Upper lobe of left lung (tissue), 4 donors: ENCODE results near the gene P2RY11.

Source experiments
- POLR2AphosphoS5 ChIP-seq, 2 donors: sonication (generic); formaldehyde crosslinking; IDR thresholded peaks; one replicate each; pipeline ENCODE4 v1.5.1; 2017; ENCODE audit warnings: antibody characterized with exemption in 2 of 2
- TF ChIP-seq, protein P1 (sequence below), 6 experiments: fragments of 450-650 bp in 4 of 6; fragments of 200-600 bp in 2 of 6; sonication (generic) in 2 of 6; IDR thresholded peaks; one replicate each; pipeline ENCODE4 v1.5.1; 2016 to 2019; ENCODE audit warnings: antibody characterized with exemption in 6 of 6

DNA sequence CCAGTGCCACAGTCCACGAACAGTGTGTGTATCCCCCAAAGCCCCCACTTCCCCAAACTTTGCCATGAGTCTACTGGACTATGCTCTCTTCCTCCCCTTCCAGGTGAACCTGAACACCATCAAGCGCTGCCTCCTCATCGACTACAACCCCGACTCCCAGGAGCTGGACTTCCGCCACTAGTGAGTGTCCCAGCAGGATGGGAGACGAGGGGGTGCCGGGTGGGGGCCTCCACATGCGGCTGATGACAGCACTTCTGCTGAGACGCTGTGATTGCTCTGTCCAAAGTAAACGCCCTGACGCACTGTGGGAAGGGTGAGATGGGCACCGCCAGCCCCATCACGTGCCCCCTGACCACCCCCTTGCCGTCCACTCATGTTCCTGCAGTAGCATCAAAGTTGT, 2.0 kb upstream of the P2RY11 start:
- no peak for TF ChIP-seq POLR2AphosphoS5 (IDR thresholded peaks at IDR 0.05)
- TF ChIP-seq, protein P1, sequence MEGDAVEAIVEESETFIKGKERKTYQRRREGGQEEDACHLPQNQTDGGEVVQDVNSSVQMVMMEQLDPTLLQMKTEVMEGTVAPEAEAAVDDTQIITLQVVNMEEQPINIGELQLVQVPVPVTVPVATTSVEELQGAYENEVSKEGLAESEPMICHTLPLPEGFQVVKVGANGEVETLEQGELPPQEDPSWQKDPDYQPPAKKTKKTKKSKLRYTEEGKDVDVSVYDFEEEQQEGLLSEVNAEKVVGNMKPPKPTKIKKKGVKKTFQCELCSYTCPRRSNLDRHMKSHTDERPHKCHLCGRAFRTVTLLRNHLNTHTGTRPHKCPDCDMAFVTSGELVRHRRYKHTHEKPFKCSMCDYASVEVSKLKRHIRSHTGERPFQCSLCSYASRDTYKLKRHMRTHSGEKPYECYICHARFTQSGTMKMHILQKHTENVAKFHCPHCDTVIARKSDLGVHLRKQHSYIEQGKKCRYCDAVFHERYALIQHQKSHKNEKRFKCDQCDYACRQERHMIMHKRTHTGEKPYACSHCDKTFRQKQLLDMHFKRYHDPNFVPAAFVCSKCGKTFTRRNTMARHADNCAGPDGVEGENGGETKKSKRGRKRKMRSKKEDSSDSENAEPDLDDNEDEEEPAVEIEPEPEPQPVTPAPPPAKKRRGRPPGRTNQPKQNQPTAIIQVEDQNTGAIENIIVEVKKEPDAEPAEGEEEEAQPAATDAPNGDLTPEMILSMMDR (IDR thresholded peaks at IDR 0.05), result no peak
